Measurements from ENCODE around the gene SLC12A4. TPM values are rescaled to one million over a fixed set of nuclear protein-coding genes. Genes with fewer than 3 reads are reported as not detected.

SLC12A4 gene
- total RNA-seq, 6 donors from 2014 or later = 54.6 to 276 (median 98.3) TPM

GRCh38 chr16:67914758-67915495, 53.5 kb downstream of the SLC12A4 start:
- H3K4me1 ChIP-seq = peaks cover 20 to 34% (median 25%) of the 10 kb centered on the region in 4 donors
- no peak for DNase-seq
- H3K36me3 ChIP-seq = peaks cover 0 to 42% (median 19%) of the 10 kb centered on the region in 4 donors
- H3K9me3 ChIP-seq = no peaks in the 10 kb centered on the region
- H3K27ac ChIP-seq = no peak overlapping the region
- H3K4me3 ChIP-seq = no peak overlapping the region
- no peak for TF ChIP-seq POLR2A (IDR thresholded peaks at IDR 0.05)
- TF ChIP-seq EP300 (IDR thresholded peaks at IDR 0.05) = no peak
- no peak for TF ChIP-seq CTCF (IDR thresholded peaks at IDR 0.05)
- no peak for TF ChIP-seq POLR2AphosphoS5 (IDR thresholded peaks at IDR 0.05)
- WGBS, 2 donors = 76 to 85% methylated on average over 6 to 7 of the region's 7 CpGs
- no peak for ATAC-seq (ENCODE audit: low FRiP score in 2 of 2)
- no peaks in the 10 kb centered on the region for H3K27me3 ChIP-seq

- Histone ChIP-seq H3K4me1 (peaks cover 0 to 3% (median 0%) of the 10 kb centered on the region in 4 donors), H3K36me3 (peaks cover 11 to 40% (median 28%) of the 10 kb centered on the region in 4 donors), H3K4me3 (no peak overlapping the region), H3K27me3 (no peaks in the 10 kb centered on the region), H3K9me3 (no peaks in the 10 kb centered on the region), H3K27ac (no peak overlapping the region)
- DNase-seq = no peak
- TF ChIP-seq EP300 (IDR thresholded peaks at IDR 0.05) (no peak), POLR2AphosphoS5 (IDR thresholded peaks at IDR 0.05) (no peak), POLR2A (IDR thresholded peaks at IDR 0.05) (no peak), CTCF (IDR thresholded peaks at IDR 0.05) (no peak)
- ATAC-seq (ENCODE audit: low FRiP score in 2 of 2) = no peak
- WGBS, 2 donors = 70 to 81% methylated on average over 2 of the region's 2 CpGs
Measured at GRCh38 chr16:67910158-67910557, 58.3 kb downstream of the SLC12A4 start.

DNA sequence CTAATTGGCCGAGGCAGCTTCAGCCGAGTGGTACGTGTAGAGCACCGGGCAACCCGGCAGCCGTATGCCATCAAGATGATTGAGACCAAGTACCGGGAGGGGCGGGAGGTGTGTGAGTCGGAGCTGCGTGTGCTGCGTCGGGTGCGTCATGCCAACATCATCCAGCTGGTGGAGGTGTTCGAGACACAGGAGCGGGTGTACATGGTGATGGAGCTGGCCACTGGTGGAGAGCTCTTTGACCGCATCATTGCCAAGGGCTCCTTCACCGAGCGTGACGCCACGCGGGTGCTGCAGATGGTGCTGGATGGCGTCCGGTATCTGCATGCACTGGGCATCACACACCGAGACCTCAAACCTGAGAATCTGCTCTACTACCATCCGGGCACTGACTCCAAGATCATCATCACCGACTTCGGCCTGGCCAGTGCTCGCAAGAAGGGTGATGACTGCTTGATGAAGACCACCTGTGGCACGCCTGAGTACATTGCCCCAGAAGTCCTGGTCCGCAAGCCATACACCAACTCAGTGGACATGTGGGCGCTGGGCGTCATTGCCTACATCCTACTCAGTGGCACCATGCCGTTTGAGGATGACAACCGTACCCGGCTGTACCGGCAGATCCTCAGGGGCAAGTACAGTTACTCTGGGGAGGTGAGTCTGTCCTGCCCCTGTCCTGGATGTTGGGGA, 59.2 kb downstream of the SLC12A4 start:
- Histone ChIP-seq H3K9me3 (no peaks in the 10 kb centered on the region), H3K4me3 (no peak overlapping the region), H3K27me3 (no peaks in the 10 kb centered on the region), H3K27ac (no peak overlapping the region), H3K4me1 (peaks cover 0 to 3% (median 0%) of the 10 kb centered on the region in 4 donors), H3K36me3 (peaks cover 11 to 40% (median 28%) of the 10 kb centered on the region in 4 donors)
- no peak for ATAC-seq (ENCODE audit: low FRiP score in 2 of 2)
- DNase-seq = peak in 1 of 2 donors; percentile 74
- TF ChIP-seq EP300 (IDR thresholded peaks at IDR 0.05) (no peak), POLR2A (IDR thresholded peaks at IDR 0.05) (no peak)
- WGBS, 2 donors = 93 to 97% methylated on average over 32 to 36 of the region's 36 CpGs

GRCh38 chr16:67907397-67908180, 60.8 kb downstream of the SLC12A4 start:
- Histone ChIP-seq H3K4me1 (peaks cover 0 to 3% (median 0%) of the 10 kb centered on the region in 4 donors), H3K9me3 (no peaks in the 10 kb centered on the region), H3K27ac (no peak overlapping the region), H3K27me3 (no peaks in the 10 kb centered on the region), H3K4me3 (no peak overlapping the region), H3K36me3 (peaks cover 11 to 45% (median 30%) of the 10 kb centered on the region in 4 donors)
- DNase-seq = no peak
- no peak for ATAC-seq (ENCODE audit: low FRiP score in 2 of 2)
- TF ChIP-seq POLR2A (IDR thresholded peaks at IDR 0.05) = no peak
- TF ChIP-seq EP300 (IDR thresholded peaks at IDR 0.05) = no peak
- TF ChIP-seq CTCF (IDR thresholded peaks at IDR 0.05) = no peak
- TF ChIP-seq POLR2AphosphoS5 (IDR thresholded peaks at IDR 0.05) = no peak
- 90 to 92% methylated on average over 8 to 11 of the region's 11 CpGs for WGBS, 2 donors

GRCh38 chr16:67902831-67903230, 65.6 kb downstream of the SLC12A4 start:
- no peaks in the 10 kb centered on the region for H3K27me3 ChIP-seq
- peaks cover 1 to 12% (median 4%) of the 10 kb centered on the region in 4 donors for H3K4me1 ChIP-seq
- H3K4me3 ChIP-seq = no peak overlapping the region
- ATAC-seq (ENCODE audit: low FRiP score in 2 of 2) (no peak), DNase-seq (no peak)
- H3K36me3 ChIP-seq = peaks cover 0 to 14% (median 5%) of the 10 kb centered on the region in 4 donors
- no peak overlapping the region for H3K27ac ChIP-seq
- H3K9me3 ChIP-seq = no peaks in the 10 kb centered on the region
- 81 to 83% methylated on average over 4 of the region's 4 CpGs for WGBS, 2 donors
- TF ChIP-seq POLR2A (IDR thresholded peaks at IDR 0.05) (no peak), EP300 (IDR thresholded peaks at IDR 0.05) (no peak), CTCF (IDR thresholded peaks at IDR 0.05) (no peak), POLR2AphosphoS5 (IDR thresholded peaks at IDR 0.05) (no peak)
